Measurements from ENCODE around the gene KIF17.

KIF17 gene

GRCh38 chr1:20726932-20727745 is 9.3 kb upstream of the KIF17 start:
- H3F3A ChIP-seq (ENCODE audit: control insufficient read depth, insufficient read depth), result no peaks in the 10 kb centered on the region
- peaks cover 8% of the 10 kb centered on the region for H3K4me1 ChIP-seq (ENCODE audit: control insufficient read depth, low read length)
- no peaks in the 10 kb centered on the region for H3K36me3 ChIP-seq (ENCODE audit: control insufficient read depth, low read length)
- H3K4me2 ChIP-seq (ENCODE audit: low read length), result no peak overlapping the region
- peaks cover 40% of the 10 kb centered on the region for H3K27me3 ChIP-seq (ENCODE audit: control insufficient read depth, low read length)
- no peaks in the 10 kb centered on the region for H4K20me1 ChIP-seq (ENCODE audit: control insufficient read depth, insufficient read depth, low read depth, low read length)
- H3K79me2 ChIP-seq (ENCODE audit: control insufficient read depth, low read length), result no peaks in the 10 kb centered on the region
- TF ChIP-seq CTCF (IDR thresholded peaks at IDR 0.05; ENCODE audit: low read depth, low read length, poor library complexity, severe bottlenecking) (no peak), EZH2phosphoT487 (IDR thresholded peaks at IDR 0.05; ENCODE audit: borderline replicate concordance, low read length) (no peak)
- H3K27ac ChIP-seq (ENCODE audit: low read depth, low read length), result no peak overlapping the region
- no peaks in the 10 kb centered on the region for H3K9me3 ChIP-seq (ENCODE audit: control insufficient read depth, insufficient read depth, low read length)
- no peaks in the 10 kb centered on the region for H3K9me2 ChIP-seq (replicated peaks; ENCODE audit: control insufficient read depth, low read length)
- no peak overlapping the region for H3K4me3 ChIP-seq (ENCODE audit: low read length)

GRCh38 chr1:20726118-20726911 is 8.5 kb upstream of the KIF17 start:
- Histone ChIP-seq H3K27ac (ENCODE audit: low read depth, low read length) (no peak overlapping the region), H3K27me3 (ENCODE audit: control insufficient read depth, low read length) (peaks cover 34% of the 10 kb centered on the region), H3K4me1 (ENCODE audit: control insufficient read depth, low read length) (peaks cover 2% of the 10 kb centered on the region; the same call in 1 of the 2 replicates), H3K79me2 (ENCODE audit: control insufficient read depth, low read length) (no peaks in the 10 kb centered on the region), H3K9me3 (ENCODE audit: control insufficient read depth, insufficient read depth, low read length) (no peaks in the 10 kb centered on the region), H3K4me2 (ENCODE audit: low read length) (no peak overlapping the region), H3K36me3 (ENCODE audit: control insufficient read depth, low read length) (no peaks in the 10 kb centered on the region), H3F3A (ENCODE audit: control insufficient read depth, insufficient read depth) (no peaks in the 10 kb centered on the region), H4K20me1 (ENCODE audit: control insufficient read depth, insufficient read depth, low read depth, low read length) (no peaks in the 10 kb centered on the region), H3K4me3 (ENCODE audit: low read length) (no peak overlapping the region), H3K9me2 (replicated peaks; ENCODE audit: control insufficient read depth, low read length) (no peaks in the 10 kb centered on the region)
- no peak for TF ChIP-seq CTCF (IDR thresholded peaks at IDR 0.05; ENCODE audit: low read depth, low read length, poor library complexity, severe bottlenecking)
- no peak for TF ChIP-seq EZH2phosphoT487 (IDR thresholded peaks at IDR 0.05; ENCODE audit: borderline replicate concordance, low read length)

GRCh38 chr1:20725189-20726117 is 7.6 kb upstream of the KIF17 start:
- Histone ChIP-seq H3K36me3 (ENCODE audit: control insufficient read depth, low read length) (no peaks in the 10 kb centered on the region), H3F3A (ENCODE audit: control insufficient read depth, insufficient read depth) (no peaks in the 10 kb centered on the region), H3K27ac (ENCODE audit: low read depth, low read length) (no peak overlapping the region), H3K79me2 (ENCODE audit: control insufficient read depth, low read length) (no peaks in the 10 kb centered on the region), H3K4me3 (ENCODE audit: low read length) (no peak overlapping the region), H3K4me2 (ENCODE audit: low read length) (no peak overlapping the region), H3K9me3 (ENCODE audit: control insufficient read depth, insufficient read depth, low read length) (no peaks in the 10 kb centered on the region), H3K9me2 (replicated peaks; ENCODE audit: control insufficient read depth, low read length) (no peaks in the 10 kb centered on the region), H3K27me3 (ENCODE audit: control insufficient read depth, low read length) (peaks cover 26% of the 10 kb centered on the region), H4K20me1 (ENCODE audit: control insufficient read depth, insufficient read depth, low read depth, low read length) (no peaks in the 10 kb centered on the region), H3K4me1 (ENCODE audit: control insufficient read depth, low read length) (no peaks in the 10 kb centered on the region)
- TF ChIP-seq CTCF (IDR thresholded peaks at IDR 0.05; ENCODE audit: low read depth, low read length, poor library complexity, severe bottlenecking) (no peak), EZH2phosphoT487 (IDR thresholded peaks at IDR 0.05; ENCODE audit: borderline replicate concordance, low read length) (no peak)

Measured in DOHH2 (cell line).